Activated T-helper 1 cell treated with anti-CD3 and anti-CD28 coated beads, Interleukin-12 subunit alpha, Interleukin-12 subunit beta, Interleukin-2, Interleukin-4 antibody, amounts not matched to agents 30 ng/mL and 10 ng/mL and 1 ng/mL, durations not matched to agents 14 hours and 24 hours and 36 hours (primary cell): ENCODE data around the gene BMAL1. TPM values are rescaled to one million over a fixed set of nuclear protein-coding genes. Genes with fewer than 3 reads are reported as not detected.

Source experiments
- DNase-seq: peaks from one replicate; pipeline ENCODE4 v3.0.0; 2021; ENCODE audit warnings: low spot score
- H3K27ac Mint-ChIP-seq: one replicate; pipeline ENCODE4 v1.8.0; 2021; ENCODE audit warnings: mild to moderate bottlenecking, mixed read lengths
- H3K27me3 Mint-ChIP-seq: one replicate; pipeline ENCODE4 v1.8.0; 2022; ENCODE audit warnings: mild to moderate bottlenecking, moderate library complexity, mixed read lengths; ENCODE audit not compliant: insufficient read depth
- H3K36me3 Mint-ChIP-seq: one replicate; pipeline ENCODE4 v1.8.0; 2021; ENCODE audit warnings: low read depth, mixed read lengths
- H3K4me1 Mint-ChIP-seq: one replicate; pipeline ENCODE4 v1.8.0; 2021; ENCODE audit warnings: low read depth, mixed read lengths
- H3K4me3 Mint-ChIP-seq: one replicate; pipeline ENCODE4 v1.8.0; 2021; ENCODE audit warnings: mild to moderate bottlenecking, moderate library complexity, mixed read lengths
- H3K9me3 Mint-ChIP-seq: one replicate; pipeline ENCODE4 v1.8.0; 2021; ENCODE audit warnings: mixed read lengths
- intact Hi-C: fragments of 100-400 bp; cut with micrococcal nuclease; formaldehyde crosslinking; loops from one replicate; pipeline ENCODE4 v1.15.1; 2024
- total RNA-seq: library from RNA; stranded (reverse); gene quantifications from 2 replicates; pipeline ENCODE4 v1.2.3, GENCODE V29; 2022

Gene BMAL1
- 33.6 and 33.7 TPM in 2 replicates for total RNA-seq

DNA sequence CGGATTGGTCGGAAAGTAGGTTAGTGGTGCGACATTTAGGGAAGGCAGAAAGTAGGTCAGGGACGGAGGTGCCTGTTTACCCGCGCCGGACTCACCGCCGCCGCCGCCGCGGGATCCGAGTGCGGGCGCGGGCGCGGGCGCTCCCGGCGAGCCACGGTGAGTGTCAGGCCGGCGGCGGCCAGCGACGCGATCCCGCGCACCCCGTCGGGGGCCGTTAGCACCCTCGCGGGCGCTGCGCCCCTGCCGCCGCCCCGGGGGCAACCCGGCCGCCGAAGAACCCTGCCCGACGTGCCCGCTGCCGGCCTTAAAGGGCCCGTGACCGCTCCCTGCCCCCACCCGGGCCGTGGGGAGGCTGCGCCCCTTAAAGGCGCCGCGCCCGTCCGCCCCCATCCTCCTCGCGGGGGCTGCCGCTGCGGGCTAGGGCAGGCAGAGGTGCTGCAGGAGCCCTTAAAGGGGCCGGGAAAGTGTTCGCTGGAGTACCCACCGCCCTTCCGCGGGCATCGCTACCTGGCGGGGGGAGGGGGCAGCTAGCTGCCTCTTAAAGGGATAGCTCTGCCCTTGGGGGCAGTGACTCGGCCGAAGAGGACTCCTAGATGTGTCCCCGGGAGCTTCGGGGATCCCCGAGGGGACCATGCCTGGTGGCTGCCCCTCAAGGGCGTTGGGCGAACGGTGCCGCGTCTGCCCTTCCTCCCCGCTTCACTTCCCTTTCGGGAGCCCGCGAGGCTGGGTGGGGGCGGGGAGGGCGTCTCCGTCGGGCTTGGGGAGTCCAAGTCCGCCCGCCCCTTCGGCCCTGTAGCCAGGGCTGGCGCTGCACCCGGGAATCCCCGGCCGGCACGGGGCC, at the start of gene BMAL1:
TSS of gene BMAL1 (plus strand) at position 23 of the 841 bp plus-strand sequence. CDS start 76,519 bp downstream, outside the sequence.
- Mint-ChIP-seq H3K4me1 (peaks cover 61% of the 10 kb centered on the region), H3K4me3 (peak within 1 kb of the TSS; percentile 98), H3K27ac (peak within 1 kb of the TSS; percentile 80), H3K9me3 (no peaks in the 10 kb centered on the region), H3K27me3 (peaks cover 39% of the 10 kb centered on the region), H3K36me3 (peaks cover 8% of the 10 kb centered on the region)
- intact Hi-C loops = loop anchor here (1.0 to 10.0 kb wide), 8 partner anchors 9 to 1433 kb away; partner anchors contain the start of genes BTBD10, FAR1, RRAS2 and USP47
- DNase-seq = peak; percentile 48

DNA sequence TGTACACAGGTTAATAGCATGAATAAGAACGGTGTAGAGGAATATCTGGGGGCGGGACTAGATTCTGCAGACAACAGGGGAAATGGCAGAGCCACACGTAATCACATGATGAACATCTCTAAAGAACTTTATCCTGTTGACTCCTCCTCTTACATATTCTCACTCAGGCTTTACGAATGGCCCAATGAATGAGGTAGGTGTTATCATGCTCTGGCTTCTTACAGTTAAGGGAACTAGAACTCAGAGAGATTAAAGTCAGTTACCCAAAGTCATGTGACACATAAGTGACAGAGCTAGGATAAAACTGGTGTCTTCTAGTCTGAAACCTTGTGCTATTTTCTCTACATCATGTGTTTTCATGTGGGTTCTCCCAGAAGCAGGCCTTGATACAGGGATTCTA, 49.0 kb upstream of the BMAL1 start:
- Mint-ChIP-seq H3K4me1 (no peaks in the 10 kb centered on the region), H3K27ac (no peak overlapping the region), H3K27me3 (peaks cover 25% of the 10 kb centered on the region), H3K9me3 (no peaks in the 10 kb centered on the region), H3K36me3 (no peaks in the 10 kb centered on the region), H3K4me3 (no peak overlapping the region)
- DNase-seq = no peak
- intact Hi-C loops = no loop called here

DNA sequence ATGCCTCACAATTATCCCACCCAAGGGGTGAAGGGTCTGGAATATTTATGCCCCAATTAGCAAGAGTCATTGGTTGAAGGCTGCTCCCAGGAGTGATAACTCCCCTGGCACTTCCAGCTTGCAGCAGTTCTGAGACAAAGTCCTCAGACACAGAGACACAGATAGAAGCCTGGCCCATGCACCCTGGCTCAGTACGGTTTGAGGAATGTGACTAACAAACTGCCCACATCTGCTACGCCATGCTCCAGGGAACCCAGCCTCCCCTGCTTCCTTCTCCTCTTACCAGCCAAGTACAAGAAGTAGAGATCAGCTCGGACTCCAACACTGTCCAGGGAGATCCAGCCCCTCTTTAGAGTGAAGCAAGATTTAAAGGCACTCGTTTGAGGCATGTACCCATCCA, 48.5 kb upstream of the BMAL1 start:
- intact Hi-C loops = no loop called here
- H3K27ac Mint-ChIP-seq = no peak overlapping the region
- H3K4me3 Mint-ChIP-seq = no peak overlapping the region
- H3K36me3 Mint-ChIP-seq = no peaks in the 10 kb centered on the region
- H3K4me1 Mint-ChIP-seq = no peaks in the 10 kb centered on the region
- peaks cover 28% of the 10 kb centered on the region for H3K27me3 Mint-ChIP-seq
- no peaks in the 10 kb centered on the region for H3K9me3 Mint-ChIP-seq
- no peak for DNase-seq

DNA sequence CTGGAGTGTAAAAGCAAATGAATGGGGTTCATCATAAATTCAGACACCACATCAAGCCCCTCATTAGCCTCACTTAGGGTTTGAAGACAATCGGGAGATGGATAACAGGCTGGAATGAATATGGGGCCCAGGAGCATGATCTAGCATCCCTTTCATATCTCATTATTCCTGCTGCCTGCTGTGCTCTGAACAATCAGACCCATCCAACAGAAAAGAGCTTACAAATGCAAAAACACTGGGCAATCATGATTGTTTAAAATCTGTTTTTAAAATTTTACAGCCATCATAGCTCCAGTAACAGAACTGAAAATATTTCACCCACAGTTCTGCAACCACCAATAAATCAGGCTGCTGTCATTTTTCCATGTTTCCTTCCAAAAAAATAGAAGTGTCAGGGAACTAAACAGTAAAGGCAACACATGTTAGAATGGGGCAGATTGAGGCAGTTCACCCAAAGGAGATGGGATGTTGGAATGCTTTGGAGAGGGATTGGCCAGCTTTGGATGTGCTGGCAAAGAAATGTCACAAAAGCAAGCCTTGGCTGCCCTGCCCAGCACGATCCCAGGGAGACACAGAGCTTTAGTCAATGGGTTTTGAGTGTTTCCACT, 47.8 kb upstream of the BMAL1 start:
- no peak for DNase-seq
- peaks cover 28% of the 10 kb centered on the region for H3K27me3 Mint-ChIP-seq
- no peaks in the 10 kb centered on the region for H3K4me1 Mint-ChIP-seq
- no peaks in the 10 kb centered on the region for H3K9me3 Mint-ChIP-seq
- intact Hi-C loops = no loop called here
- H3K27ac Mint-ChIP-seq = no peak overlapping the region
- no peak overlapping the region for H3K4me3 Mint-ChIP-seq
- no peaks in the 10 kb centered on the region for H3K36me3 Mint-ChIP-seq

DNA sequence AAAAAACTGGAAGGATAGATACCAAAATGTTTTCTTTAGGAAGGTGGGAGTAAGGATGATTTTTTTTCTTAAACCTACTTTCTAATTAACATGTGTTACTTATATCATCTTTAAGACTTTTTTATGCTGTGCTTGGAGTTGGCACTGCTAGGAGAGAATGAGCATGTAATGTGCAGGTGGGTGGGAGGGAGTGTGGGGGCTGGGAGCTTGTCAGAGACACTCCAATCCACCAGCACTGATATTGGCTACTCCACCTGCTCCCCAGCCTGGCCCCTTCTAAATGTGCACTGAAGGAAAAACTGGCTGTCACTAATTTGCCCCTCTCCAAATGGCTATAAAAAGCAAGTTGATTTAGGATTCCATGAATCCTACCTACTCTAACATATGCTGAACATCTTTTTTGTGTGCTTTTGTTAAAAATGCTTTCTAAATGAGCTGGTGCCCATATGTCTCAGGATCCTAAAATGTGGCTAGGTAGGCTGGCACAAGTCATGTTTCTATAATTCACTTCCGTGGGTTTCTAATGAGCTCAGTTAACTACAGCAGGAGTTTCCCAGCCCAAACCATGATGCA, 44.3 kb upstream of the BMAL1 start:
- H3K9me3 Mint-ChIP-seq = no peaks in the 10 kb centered on the region
- intact Hi-C loops = no loop called here

DNA sequence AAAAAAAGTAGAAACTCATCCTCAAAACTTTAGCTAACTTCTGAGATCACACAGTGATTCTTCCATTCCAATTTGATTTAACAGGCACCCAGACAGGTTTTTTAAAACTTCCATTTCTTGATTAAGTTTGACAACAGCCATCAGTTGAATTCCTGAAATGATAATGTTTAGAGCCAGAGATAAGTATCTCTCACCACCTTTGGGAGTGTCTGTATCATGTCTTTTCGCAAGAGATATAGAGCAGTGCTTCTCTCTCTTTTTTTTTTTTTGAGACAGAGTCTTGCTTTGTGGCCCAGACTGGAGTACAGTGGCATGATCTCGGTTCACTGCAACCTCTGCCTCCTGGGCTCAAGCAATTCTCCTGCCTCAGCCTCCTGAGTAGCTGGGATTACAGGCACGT, 41.7 kb upstream of the BMAL1 start:
- Mint-ChIP-seq H3K4me3 (no peak overlapping the region), H3K36me3 (no peaks in the 10 kb centered on the region), H3K4me1 (no peaks in the 10 kb centered on the region), H3K27ac (no peak overlapping the region), H3K27me3 (peaks cover 27% of the 10 kb centered on the region), H3K9me3 (no peaks in the 10 kb centered on the region)
- DNase-seq = no peak
- intact Hi-C loops = no loop called here

More for the DNA sequence above, 44.3 kb upstream of the BMAL1 start:
- H3K27me3 Mint-ChIP-seq = peaks cover 33% of the 10 kb centered on the region
- H3K4me1 Mint-ChIP-seq = no peaks in the 10 kb centered on the region
- H3K36me3 Mint-ChIP-seq = no peaks in the 10 kb centered on the region
- DNase-seq = no peak
- H3K4me3 Mint-ChIP-seq = no peak overlapping the region
- H3K27ac Mint-ChIP-seq = no peak overlapping the region

DNA sequence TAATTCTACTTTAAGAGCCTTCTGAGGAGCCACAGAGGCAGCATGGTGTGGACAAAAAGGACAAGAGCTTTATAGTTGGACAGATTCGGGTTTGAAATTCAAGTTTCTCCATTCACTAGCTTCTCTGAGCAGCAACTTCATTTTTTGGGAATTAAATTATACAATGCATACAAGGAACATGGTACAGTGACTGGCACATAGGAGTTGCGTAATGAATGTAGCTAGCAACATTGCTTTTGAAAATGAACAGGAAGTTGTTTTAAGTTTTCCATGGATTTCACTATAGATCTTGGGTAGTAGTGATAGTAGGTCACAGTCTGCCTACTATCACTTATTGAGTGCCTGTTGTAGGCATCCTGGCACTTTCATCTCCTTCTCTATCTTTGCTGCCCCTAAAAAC, 41.0 kb upstream of the BMAL1 start:
- no peak for DNase-seq
- Mint-ChIP-seq H3K4me1 (no peaks in the 10 kb centered on the region), H3K4me3 (no peak overlapping the region), H3K36me3 (no peaks in the 10 kb centered on the region), H3K27ac (no peak overlapping the region), H3K9me3 (no peaks in the 10 kb centered on the region), H3K27me3 (peaks cover 23% of the 10 kb centered on the region)
- intact Hi-C loops = no loop called here

DNA sequence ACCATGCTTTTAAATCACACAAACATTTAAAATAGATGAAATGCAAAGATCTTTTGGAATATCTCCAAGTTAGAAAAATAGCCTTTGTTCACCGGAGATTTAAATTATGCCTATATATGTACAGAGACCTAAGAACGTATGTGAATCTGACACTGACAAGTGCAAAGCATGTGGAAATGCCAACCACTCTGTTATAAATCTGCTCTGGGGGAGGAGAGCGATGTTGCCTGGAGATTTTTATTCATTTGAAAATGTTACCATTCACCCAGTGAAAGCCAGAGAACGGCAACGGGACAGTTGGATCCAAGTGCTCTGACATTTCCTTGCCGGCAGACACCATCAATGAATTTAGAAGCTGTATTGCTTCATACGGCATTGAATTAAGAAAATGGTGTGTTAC, 39.8 kb upstream of the BMAL1 start:
- intact Hi-C loops = loop anchor here (2.0 kb wide), 1 partner anchor 41 kb away; no protein-coding TSS in a partner anchor
- H3K27ac Mint-ChIP-seq = no peak overlapping the region
- no peak overlapping the region for H3K4me3 Mint-ChIP-seq
- H3K36me3 Mint-ChIP-seq = no peaks in the 10 kb centered on the region
- H3K4me1 Mint-ChIP-seq = no peaks in the 10 kb centered on the region
- no peak for DNase-seq
- peaks cover 26% of the 10 kb centered on the region for H3K27me3 Mint-ChIP-seq
- no peaks in the 10 kb centered on the region for H3K9me3 Mint-ChIP-seq

DNA sequence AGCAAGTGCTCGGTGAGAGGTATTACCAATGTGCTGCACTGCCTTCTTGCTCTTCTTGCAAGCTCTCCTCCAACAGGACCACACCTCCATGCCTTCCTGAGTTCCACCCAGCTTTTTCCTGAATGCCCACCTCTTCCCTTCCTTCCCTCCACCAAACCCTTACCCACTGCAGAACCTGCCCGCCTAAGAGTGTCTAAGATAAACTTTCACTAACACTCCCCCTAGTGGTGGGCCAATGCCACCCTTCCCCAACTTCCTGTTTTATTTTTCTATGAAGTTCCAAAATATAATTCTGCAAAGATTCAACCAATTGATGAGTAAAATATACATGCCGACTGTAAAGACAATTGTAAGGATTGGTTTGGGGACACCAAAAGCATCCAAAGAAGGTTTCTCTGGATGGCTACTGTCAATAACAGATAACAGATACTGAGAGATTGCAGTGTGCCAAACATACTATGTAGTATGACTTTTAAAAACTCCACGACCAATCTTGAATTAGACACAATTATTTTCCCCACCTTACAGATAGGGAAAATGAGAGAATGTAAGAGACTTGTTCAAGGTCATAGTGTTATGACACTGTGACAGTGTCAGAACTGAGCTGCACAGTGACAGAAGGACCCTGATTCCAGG, 38.6 kb upstream of the BMAL1 start:
- Mint-ChIP-seq H3K36me3 (no peaks in the 10 kb centered on the region), H3K4me1 (no peaks in the 10 kb centered on the region), H3K27ac (no peak overlapping the region), H3K9me3 (no peaks in the 10 kb centered on the region), H3K4me3 (no peak overlapping the region), H3K27me3 (peaks cover 23% of the 10 kb centered on the region)
- peak; percentile 21 for DNase-seq
- intact Hi-C loops = loop anchor here (1.0 to 2.0 kb wide), 6 partner anchors 29 to 275 kb away; no protein-coding TSS in a partner anchor

DNA sequence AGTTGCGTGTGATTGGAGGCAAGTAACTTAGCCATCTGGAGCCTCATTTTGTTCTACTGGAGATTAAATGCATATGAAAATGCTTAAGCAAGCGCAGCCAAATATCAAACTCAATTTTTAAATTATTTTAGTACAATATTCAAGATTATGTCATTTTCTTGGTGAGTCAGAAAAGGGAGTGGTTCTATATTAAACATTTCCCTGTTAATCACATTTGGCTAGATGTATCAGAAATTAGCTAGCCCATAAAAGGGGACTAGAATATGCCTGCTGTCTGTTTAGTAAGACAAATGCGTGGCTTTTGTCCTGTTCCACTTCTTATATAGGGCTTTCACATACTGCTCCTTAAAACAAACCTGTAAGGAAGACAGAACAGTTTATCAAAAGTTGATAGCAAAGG, 35.0 kb upstream of the BMAL1 start:
- DNase-seq = no peak
- Mint-ChIP-seq H3K36me3 (no peaks in the 10 kb centered on the region), H3K27me3 (peaks cover 44% of the 10 kb centered on the region), H3K4me3 (no peak overlapping the region), H3K27ac (no peak overlapping the region), H3K4me1 (no peaks in the 10 kb centered on the region), H3K9me3 (no peaks in the 10 kb centered on the region)
- intact Hi-C loops = no loop called here

DNA sequence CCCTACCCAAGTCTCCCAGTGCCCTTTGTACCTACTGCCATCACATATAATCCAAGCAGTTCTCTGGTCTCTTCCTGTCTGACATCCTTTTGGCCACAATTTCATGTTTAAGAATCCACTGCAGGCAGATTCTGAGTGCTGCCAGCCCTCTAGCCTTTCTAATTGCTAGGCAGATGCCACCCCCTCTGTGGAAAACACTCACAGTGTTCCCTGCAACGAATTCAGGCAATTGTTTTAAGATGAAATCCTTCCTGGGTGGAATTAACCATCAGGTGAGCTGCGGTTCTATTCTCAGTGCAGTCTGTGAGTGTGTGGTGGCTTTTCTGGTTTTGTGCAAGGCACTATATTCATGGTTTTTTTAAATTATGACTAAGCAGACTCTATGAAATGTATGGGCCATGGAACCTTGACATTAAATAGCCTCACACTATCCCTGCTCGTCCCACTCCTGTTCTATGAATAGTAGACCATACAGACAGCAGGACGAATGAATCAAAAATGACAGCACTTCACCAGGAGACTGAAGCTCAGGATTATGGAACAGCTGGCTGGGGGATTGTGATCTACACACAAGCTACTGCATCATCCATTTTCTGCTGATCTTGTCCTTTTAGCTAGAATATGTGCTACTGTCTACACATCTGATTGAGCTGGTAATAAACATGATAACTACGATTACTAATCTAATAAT, 29.8 kb upstream of the BMAL1 start:
- Mint-ChIP-seq H3K4me1 (no peaks in the 10 kb centered on the region), H3K4me3 (no peak overlapping the region), H3K27me3 (peaks cover 35% of the 10 kb centered on the region), H3K36me3 (no peaks in the 10 kb centered on the region), H3K27ac (no peak overlapping the region), H3K9me3 (no peaks in the 10 kb centered on the region)
- no peak for DNase-seq
- intact Hi-C loops = no loop called here

DNA sequence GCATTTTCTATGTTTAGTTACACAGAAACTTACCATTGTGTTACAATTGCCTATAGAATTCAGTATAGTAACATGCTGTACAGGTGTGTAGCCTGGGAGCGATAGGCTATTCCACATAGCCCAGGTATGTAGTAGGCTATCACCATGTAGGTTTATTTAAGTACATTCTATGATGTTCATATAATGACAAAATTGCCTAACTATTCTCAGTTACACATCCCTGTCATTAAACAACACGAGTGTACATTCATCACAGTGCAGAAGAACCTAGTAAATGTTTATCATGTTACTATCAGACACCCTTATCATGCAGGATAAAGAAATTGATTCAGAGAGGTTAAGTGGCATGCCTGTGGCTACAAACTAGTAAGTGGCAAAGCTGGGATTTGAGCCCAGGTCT, 28.4 kb upstream of the BMAL1 start:
- Mint-ChIP-seq H3K36me3 (no peaks in the 10 kb centered on the region), H3K4me3 (no peak overlapping the region), H3K4me1 (no peaks in the 10 kb centered on the region), H3K9me3 (no peaks in the 10 kb centered on the region), H3K27me3 (peaks cover 24% of the 10 kb centered on the region), H3K27ac (no peak overlapping the region)
- intact Hi-C loops = no loop called here
- DNase-seq = no peak
